Measurements from ENCODE around the gene BLOC1S3. TPM values are rescaled to one million over a fixed set of nuclear protein-coding genes. Genes with fewer than 3 reads are reported as not detected.

The BLOC1S3 gene
- total and polyA plus RNA-seq, 2 of the 4 experiments (the other 2 are of a cell fraction) = 1.1 to 4.9 TPM

DNA sequence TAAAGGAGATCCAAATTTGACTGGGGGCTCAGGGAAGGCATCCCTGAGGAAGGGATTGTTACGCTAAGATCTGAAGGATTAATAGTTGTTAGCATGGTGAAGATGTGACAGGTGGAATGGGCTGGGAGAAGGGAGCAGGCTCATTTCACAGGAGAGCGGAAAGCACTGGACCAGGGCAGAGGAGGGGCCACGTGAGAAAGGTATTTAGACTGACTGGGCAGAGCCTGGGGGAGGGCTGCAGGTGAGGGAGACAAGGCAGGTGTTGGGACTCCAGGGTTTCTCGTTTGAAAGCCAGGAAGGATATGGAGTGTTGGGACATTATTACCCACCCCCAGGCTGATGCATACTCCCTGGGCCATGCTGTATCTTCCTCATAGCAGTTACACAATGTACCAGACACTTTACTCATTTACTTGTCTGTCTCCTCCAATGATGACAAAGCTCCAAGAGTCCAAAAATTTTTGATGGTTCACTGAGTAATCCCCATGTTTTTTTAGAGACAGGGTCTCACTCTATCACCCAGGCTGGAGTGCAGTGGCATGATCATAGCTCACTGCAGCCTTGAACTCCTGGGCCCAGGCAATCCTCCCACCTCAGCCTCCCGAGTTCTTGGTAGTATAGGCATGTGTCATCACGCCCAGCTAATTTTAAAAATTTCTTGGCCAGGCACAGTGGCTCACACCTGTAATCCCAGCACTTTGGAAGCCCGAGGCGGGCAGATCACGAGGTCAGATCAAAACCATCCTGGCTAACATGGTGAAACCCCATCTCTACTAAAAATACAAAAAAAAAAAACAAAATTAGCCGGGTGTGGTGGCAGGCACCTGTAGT lies 2.9 kb upstream of the BLOC1S3 start:
- Histone ChIP-seq H3K4ac (ENCODE audit: low read depth, low read length) (no peak overlapping the region), H3K18ac (ENCODE audit: low read depth, low read length) (no peak overlapping the region), H2BK15ac (ENCODE audit: low read depth, low read length) (no peak overlapping the region), H4K20me1 (ENCODE audit: insufficient read depth, low read length) (peaks cover 4% of the 10 kb centered on the region; the same call in 1 of the 2 replicates), H3K9me3 (ENCODE audit: control insufficient read depth, insufficient read depth, low read length) (no peaks in the 10 kb centered on the region), H2AK9ac (replicated peaks; ENCODE audit: low read depth, low read length, poor library complexity) (no peak overlapping the region), H3K56ac (ENCODE audit: extremely low read depth, insufficient read depth, low read length) (no peak overlapping the region), H3K9me1 (ENCODE audit: insufficient read depth, low read length) (0 out of 2 replicates have a peak, but pooled peaks cover 8% of the 10 kb centered on the region), H3K4me3 (ENCODE audit: insufficient read depth, low read depth, low read length) (no peak overlapping the region), H2BK120ac (ENCODE audit: low read depth, low read length) (no peak overlapping the region), H2BK5ac (ENCODE audit: low read depth, low read length, poor library complexity, severe bottlenecking) (no peak overlapping the region), H3K27me3 (ENCODE audit: control insufficient read depth, insufficient read depth, low read length) (peaks cover 2% of the 10 kb centered on the region; the same call in 1 of the 2 replicates), H2AFZ (replicated peaks; ENCODE audit: low read length, poor library complexity) (no peak overlapping the region), H3K23ac (ENCODE audit: low read depth, low read length) (no peak overlapping the region), H4K91ac (ENCODE audit: insufficient read depth, low read depth, low read length) (no peak overlapping the region), H3K9ac (ENCODE audit: low read depth, low read length) (no peak overlapping the region), H4K8ac (ENCODE audit: low read depth in 2 of 2, low read length in 2 of 2) (no peak overlapping the region), H3K14ac (replicated peaks; ENCODE audit: low read depth, low read length) (no peak overlapping the region), H3K36me3 (ENCODE audit: control insufficient read depth, insufficient read depth, low read length) (0 out of 2 replicates have a peak, but pooled peaks cover 2% of the 10 kb centered on the region), H2BK20ac (ENCODE audit: low read depth, low read length) (no peak overlapping the region), H3K4me2 (ENCODE audit: low read depth, low read length) (no peak overlapping the region), H3K4me1 (ENCODE audit: control insufficient read depth, insufficient read depth, low read length) (peaks cover 6% of the 10 kb centered on the region), H2AK5ac (ENCODE audit: low read depth, low read length) (no peak overlapping the region), H4K5ac (ENCODE audit: low read depth, low read length) (no peak overlapping the region), H3K79me1 (ENCODE audit: low read depth in 1 of 2, low read length in 2 of 2) (peaks cover 4 to 26% of the 10 kb centered on the region in 2 experiments), H3K27ac (ENCODE audit: insufficient read depth, low read length) (no peak overlapping the region)
- dilution Hi-C loops (cut with HindIII; ENCODE audit: low sequenced_read_pairs, unreplicated experiment) (no loop called here), in situ Hi-C loops (cut with MboI; ENCODE audit: low sequenced_read_pairs) (no loop called here), intact Hi-C loops (cut with micrococcal nuclease) (no loop called here)
- BruUV-seq (replicated peaks) = no TSS peak
- DNase-seq (no peak), ATAC-seq (ENCODE audit: low read depth) (no peak)
- TF ChIP-seq CEBPB (IDR thresholded peaks at IDR 0.05; ENCODE audit: low read depth, low read length) = 0 out of 2 replicates have a peak, but pooled peaks have one; percentile 16
- no peak for TF ChIP-seq RAD21 (IDR thresholded peaks at IDR 0.05; ENCODE audit: low read length)
- no peak for TF ChIP-seq RCOR1 (IDR thresholded peaks at IDR 0.05; ENCODE audit: insufficient replicate concordance, low read length)
- no peak for TF ChIP-seq MAFK (IDR thresholded peaks at IDR 0.05; ENCODE audit: low read depth, low read length)
- TF ChIP-seq BHLHE40 (IDR thresholded peaks at IDR 0.05; ENCODE audit: low read depth, low read length) = no peak
- TF ChIP-seq, protein P1, sequence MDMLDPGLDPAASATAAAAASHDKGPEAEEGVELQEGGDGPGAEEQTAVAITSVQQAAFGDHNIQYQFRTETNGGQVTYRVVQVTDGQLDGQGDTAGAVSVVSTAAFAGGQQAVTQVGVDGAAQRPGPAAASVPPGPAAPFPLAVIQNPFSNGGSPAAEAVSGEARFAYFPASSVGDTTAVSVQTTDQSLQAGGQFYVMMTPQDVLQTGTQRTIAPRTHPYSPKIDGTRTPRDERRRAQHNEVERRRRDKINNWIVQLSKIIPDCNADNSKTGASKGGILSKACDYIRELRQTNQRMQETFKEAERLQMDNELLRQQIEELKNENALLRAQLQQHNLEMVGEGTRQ (IDR thresholded peaks at IDR 0.05; ENCODE audit: low read depth, low read length) = no peak
- 100% methylated on average over 1 of the region's 10 CpGs; no CpG with 5 or more reads in 1 of the 2 experiments for WGBS, 2 experiments (ENCODE audit: extremely low coverage in 2 of 2, insufficient read length in 1 of 2)
- CTCF ChIA-PET = interaction anchor here (0.7 kb wide), 1 partner anchor 580 kb away, joined by 3 read pairs; no protein-coding TSS in a partner anchor
- POLR2A ChIA-PET (ENCODE audit: unreplicated experiment) = no interaction called here
